ENCODE results near the gene XIRP1.

DNA sequence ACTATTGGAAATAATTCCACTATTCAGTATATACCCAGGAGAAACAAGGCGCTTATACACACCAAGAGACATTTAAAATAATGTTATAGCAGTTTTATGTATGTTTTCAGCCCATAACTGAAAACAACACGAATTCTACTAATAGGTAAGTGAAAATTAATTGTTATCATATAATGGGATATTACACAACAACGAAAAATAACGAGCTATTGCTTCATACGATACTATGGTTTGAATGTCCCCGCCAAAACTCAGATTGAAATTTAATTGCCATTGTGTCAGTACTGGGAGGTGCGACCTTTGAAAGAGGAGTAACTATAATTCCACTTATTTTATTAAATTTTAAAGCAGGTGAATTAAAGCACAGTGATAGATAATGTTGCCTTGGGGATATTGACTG lies 35.0 kb downstream of the XIRP1 start:
- TF ChIP-seq, protein P1, sequence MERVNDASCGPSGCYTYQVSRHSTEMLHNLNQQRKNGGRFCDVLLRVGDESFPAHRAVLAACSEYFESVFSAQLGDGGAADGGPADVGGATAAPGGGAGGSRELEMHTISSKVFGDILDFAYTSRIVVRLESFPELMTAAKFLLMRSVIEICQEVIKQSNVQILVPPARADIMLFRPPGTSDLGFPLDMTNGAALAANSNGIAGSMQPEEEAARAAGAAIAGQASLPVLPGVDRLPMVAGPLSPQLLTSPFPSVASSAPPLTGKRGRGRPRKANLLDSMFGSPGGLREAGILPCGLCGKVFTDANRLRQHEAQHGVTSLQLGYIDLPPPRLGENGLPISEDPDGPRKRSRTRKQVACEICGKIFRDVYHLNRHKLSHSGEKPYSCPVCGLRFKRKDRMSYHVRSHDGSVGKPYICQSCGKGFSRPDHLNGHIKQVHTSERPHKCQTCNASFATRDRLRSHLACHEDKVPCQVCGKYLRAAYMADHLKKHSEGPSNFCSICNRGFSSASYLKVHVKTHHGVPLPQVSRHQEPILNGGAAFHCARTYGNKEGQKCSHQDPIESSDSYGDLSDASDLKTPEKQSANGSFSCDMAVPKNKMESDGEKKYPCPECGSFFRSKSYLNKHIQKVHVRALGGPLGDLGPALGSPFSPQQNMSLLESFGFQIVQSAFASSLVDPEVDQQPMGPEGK (CRISPR knock-in tag; IDR thresholded peaks at IDR 0.05; ENCODE audit: borderline replicate concordance), result no peak
- TF ChIP-seq, protein P2, sequence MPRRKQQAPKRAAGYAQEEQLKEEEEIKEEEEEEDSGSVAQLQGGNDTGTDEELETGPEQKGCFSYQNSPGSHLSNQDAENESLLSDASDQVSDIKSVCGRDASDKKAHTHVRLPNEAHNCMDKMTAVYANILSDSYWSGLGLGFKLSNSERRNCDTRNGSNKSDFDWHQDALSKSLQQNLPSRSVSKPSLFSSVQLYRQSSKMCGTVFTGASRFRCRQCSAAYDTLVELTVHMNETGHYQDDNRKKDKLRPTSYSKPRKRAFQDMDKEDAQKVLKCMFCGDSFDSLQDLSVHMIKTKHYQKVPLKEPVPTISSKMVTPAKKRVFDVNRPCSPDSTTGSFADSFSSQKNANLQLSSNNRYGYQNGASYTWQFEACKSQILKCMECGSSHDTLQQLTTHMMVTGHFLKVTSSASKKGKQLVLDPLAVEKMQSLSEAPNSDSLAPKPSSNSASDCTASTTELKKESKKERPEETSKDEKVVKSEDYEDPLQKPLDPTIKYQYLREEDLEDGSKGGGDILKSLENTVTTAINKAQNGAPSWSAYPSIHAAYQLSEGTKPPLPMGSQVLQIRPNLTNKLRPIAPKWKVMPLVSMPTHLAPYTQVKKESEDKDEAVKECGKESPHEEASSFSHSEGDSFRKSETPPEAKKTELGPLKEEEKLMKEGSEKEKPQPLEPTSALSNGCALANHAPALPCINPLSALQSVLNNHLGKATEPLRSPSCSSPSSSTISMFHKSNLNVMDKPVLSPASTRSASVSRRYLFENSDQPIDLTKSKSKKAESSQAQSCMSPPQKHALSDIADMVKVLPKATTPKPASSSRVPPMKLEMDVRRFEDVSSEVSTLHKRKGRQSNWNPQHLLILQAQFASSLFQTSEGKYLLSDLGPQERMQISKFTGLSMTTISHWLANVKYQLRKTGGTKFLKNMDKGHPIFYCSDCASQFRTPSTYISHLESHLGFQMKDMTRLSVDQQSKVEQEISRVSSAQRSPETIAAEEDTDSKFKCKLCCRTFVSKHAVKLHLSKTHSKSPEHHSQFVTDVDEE (CRISPR knock-in tag; IDR thresholded peaks at IDR 0.05), result no peak
- TF ChIP-seq, protein P3, sequence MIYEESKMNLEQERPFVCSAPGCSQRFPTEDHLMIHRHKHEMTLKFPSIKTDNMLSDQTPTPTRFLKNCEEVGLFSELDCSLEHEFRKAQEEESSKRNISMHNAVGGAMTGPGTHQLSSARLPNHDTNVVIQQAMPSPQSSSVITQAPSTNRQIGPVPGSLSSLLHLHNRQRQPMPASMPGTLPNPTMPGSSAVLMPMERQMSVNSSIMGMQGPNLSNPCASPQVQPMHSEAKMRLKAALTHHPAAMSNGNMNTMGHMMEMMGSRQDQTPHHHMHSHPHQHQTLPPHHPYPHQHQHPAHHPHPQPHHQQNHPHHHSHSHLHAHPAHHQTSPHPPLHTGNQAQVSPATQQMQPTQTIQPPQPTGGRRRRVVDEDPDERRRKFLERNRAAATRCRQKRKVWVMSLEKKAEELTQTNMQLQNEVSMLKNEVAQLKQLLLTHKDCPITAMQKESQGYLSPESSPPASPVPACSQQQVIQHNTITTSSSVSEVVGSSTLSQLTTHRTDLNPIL (CRISPR knock-in tag; IDR thresholded peaks at IDR 0.05; ENCODE audit: low read depth), result no peak
- TF ChIP-seq, protein P4, sequence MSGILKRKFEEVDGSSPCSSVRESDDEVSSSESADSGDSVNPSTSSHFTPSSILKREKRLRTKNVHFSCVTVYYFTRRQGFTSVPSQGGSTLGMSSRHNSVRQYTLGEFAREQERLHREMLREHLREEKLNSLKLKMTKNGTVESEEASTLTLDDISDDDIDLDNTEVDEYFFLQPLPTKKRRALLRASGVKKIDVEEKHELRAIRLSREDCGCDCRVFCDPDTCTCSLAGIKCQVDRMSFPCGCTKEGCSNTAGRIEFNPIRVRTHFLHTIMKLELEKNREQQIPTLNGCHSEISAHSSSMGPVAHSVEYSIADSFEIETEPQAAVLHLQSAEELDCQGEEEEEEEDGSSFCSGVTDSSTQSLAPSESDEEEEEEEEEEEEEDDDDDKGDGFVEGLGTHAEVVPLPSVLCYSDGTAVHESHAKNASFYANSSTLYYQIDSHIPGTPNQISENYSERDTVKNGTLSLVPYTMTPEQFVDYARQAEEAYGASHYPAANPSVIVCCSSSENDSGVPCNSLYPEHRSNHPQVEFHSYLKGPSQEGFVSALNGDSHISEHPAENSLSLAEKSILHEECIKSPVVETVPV (CRISPR knock-in tag; IDR thresholded peaks at IDR 0.05), result no peak
- TF ChIP-seq ZNF565 (CRISPR knock-in tag; conservative IDR thresholded peaks at IDR 0.05; ENCODE audit: low read depth) (no peak), TOX (CRISPR knock-in tag; IDR thresholded peaks at IDR 0.05; ENCODE audit: borderline replicate concordance) (no peak)
